IMR-90 (cell line): ENCODE results near the gene TNFAIP8. TPM values are rescaled to one million over a fixed set of nuclear protein-coding genes. Genes with fewer than 3 reads are reported as not detected.

Experiments used
- ATAC-seq: fragments of 200-7000 bp; cut with Tn5 transposase; 2 replicates; pipeline ENCODE4 v1.9.1; 2020; ENCODE audit warnings: low read depth, mild to moderate bottlenecking, moderate library complexity
- BruUV-seq: library from RNA; stranded (reverse); fragments of 400-500 nt; replicated peaks from 2 replicates; lab custom pipeline; 2021; lab: Mats Ljungman, UMichigan
- CTCF ChIA-PET: fragments of 300-600 bp; formaldehyde crosslinking; extraction: SDS; loops from one replicate; lab custom pipeline; 2021; ENCODE audit warnings: antibody characterized with exemption; lab: Yijun Ruan, JAX
- POLR2A ChIA-PET: fragments of 300-600 bp; sonication (Branson Sonifier 250); formaldehyde crosslinking; loops from one replicate; lab custom pipeline; 2022; ENCODE audit warnings: antibody characterized with exemption; ENCODE audit not compliant: unreplicated experiment; lab: Charles Lee
- DNase-seq: peaks from one replicate; pipeline ENCODE4 v3.0.0; 2013
- H2AFZ ChIP-seq: replicated peaks from 2 replicates; pipeline ENCODE3; 2013; ENCODE audit warnings: low read length, mild to moderate bottlenecking; ENCODE audit not compliant: poor library complexity
- H2AK5ac ChIP-seq: 2 replicates; pipeline ENCODE4 v1.6.1; 2013; ENCODE audit warnings: low read depth, low read length, inconsistent platforms
- H2AK9ac ChIP-seq: replicated peaks from 2 replicates; pipeline ENCODE3; 2013; ENCODE audit warnings: mild to moderate bottlenecking, low read depth, low read length, moderate library complexity; ENCODE audit not compliant: poor library complexity
- H2BK120ac ChIP-seq: 2 replicates; pipeline ENCODE4 v1.6.1; 2013; ENCODE audit warnings: low read depth, low read length, inconsistent platforms
- H2BK15ac ChIP-seq: 3 replicates; pipeline ENCODE4 v1.6.1; 2013; ENCODE audit warnings: low read depth, low read length, inconsistent platforms
- H2BK20ac ChIP-seq: 2 replicates; pipeline ENCODE4 v1.6.1; 2013; ENCODE audit warnings: low read depth, mild to moderate bottlenecking, inconsistent platforms, low read length, moderate library complexity
- H2BK5ac ChIP-seq: 2 replicates; pipeline ENCODE4 v1.6.1; 2013; ENCODE audit warnings: mild to moderate bottlenecking, low read depth, low read length, inconsistent platforms; ENCODE audit not compliant: poor library complexity, severe bottlenecking
- H3K14ac ChIP-seq: replicated peaks from 2 replicates; pipeline ENCODE4 v1.6.1; 2013; ENCODE audit warnings: low read depth, low read length, inconsistent platforms
- H3K18ac ChIP-seq: 2 replicates; pipeline ENCODE4 v1.6.1; 2013; ENCODE audit warnings: low read depth, low read length, control low read depth
- H3K23ac ChIP-seq: 2 replicates; pipeline ENCODE4 v1.6.1; 2013; ENCODE audit warnings: low read depth, low read length, inconsistent platforms
- H3K27ac ChIP-seq: 2 replicates; pipeline ENCODE4 v1.5.1; 2013; ENCODE audit warnings: mild to moderate bottlenecking, control low read depth, low read length; ENCODE audit not compliant: insufficient read depth
- H3K27me3 ChIP-seq: 2 replicates; pipeline ENCODE4 v1.6.1; 2013; ENCODE audit warnings: low read length; ENCODE audit not compliant: control insufficient read depth, insufficient read depth
- H3K36me3 ChIP-seq: 2 replicates; pipeline ENCODE4 v1.6.1; 2013; ENCODE audit warnings: low read length, mixed read lengths; ENCODE audit not compliant: control insufficient read depth, insufficient read depth
- H3K4ac ChIP-seq: 2 replicates; pipeline ENCODE4 v1.6.1; 2013; ENCODE audit warnings: low read depth, low read length, inconsistent platforms
- H3K4me1 ChIP-seq: 2 replicates; pipeline ENCODE4 v1.6.1; 2013; ENCODE audit warnings: low read length, mixed read lengths; ENCODE audit not compliant: control insufficient read depth, insufficient read depth
- H3K4me2 ChIP-seq: 2 replicates; pipeline ENCODE4 v1.6.1; 2013; ENCODE audit warnings: low read depth, mild to moderate bottlenecking, control low read depth, low read length, moderate library complexity
- H3K4me3 ChIP-seq: 2 replicates; pipeline ENCODE4 v1.5.1; 2013; ENCODE audit warnings: low read depth, mild to moderate bottlenecking, control low read depth, low read length, moderate library complexity; ENCODE audit not compliant: insufficient read depth
- H3K56ac ChIP-seq: 2 replicates; pipeline ENCODE4 v1.6.1; 2013; ENCODE audit warnings: low read length, inconsistent platforms; ENCODE audit not compliant: insufficient read depth; ENCODE audit errors: extremely low read depth
- H3K79me1 ChIP-seq, 2 experiments: 2 replicates each; pipeline ENCODE4 v1.6.1; 2013; ENCODE audit warnings: low read length in 2 of 2, inconsistent platforms in 1 of 2, low read depth in 1 of 2
- H3K9ac ChIP-seq: 2 replicates; pipeline ENCODE4 v1.6.1; 2013; ENCODE audit warnings: low read depth, low read length, control low read depth
- H3K9me1 ChIP-seq: 2 replicates; pipeline ENCODE4 v1.6.1; 2013; ENCODE audit warnings: low read length, inconsistent platforms; ENCODE audit not compliant: insufficient read depth
- H3K9me3 ChIP-seq: 2 replicates; pipeline ENCODE4 v1.6.1; 2013; ENCODE audit warnings: low read length; ENCODE audit not compliant: control insufficient read depth, insufficient read depth
- H4K20me1 ChIP-seq: 2 replicates; pipeline ENCODE4 v1.6.1; 2013; ENCODE audit warnings: low read length, inconsistent platforms; ENCODE audit not compliant: insufficient read depth
- H4K5ac ChIP-seq: 2 replicates; pipeline ENCODE4 v1.6.1; 2013; ENCODE audit warnings: mild to moderate bottlenecking, low read depth, low read length, control low read depth
- H4K8ac ChIP-seq, 2 experiments: 2 replicates each; pipeline ENCODE4 v1.6.1; 2013; ENCODE audit warnings: low read depth in 2 of 2, low read length in 2 of 2, control low read depth in 1 of 2, inconsistent platforms in 1 of 2
- H4K91ac ChIP-seq: 2 replicates; pipeline ENCODE4 v1.6.1; 2013; ENCODE audit warnings: low read depth, low read length, inconsistent platforms; ENCODE audit not compliant: insufficient read depth
- RCOR1 ChIP-seq: IDR thresholded peaks from 2 replicates; pipeline ENCODE4 v1.6.1; 2012; ENCODE audit warnings: mild to moderate bottlenecking, low read length, improper control_type of control experiment; ENCODE audit not compliant: insufficient replicate concordance
- SMC3 ChIP-seq: fragments of 150-350 bp; IDR thresholded peaks from 2 replicates; pipeline ENCODE4 v1.6.1; 2016; ENCODE audit warnings: low read depth, mild to moderate bottlenecking, antibody characterized with exemption, low read length, moderate library complexity
- WGBS, 2 experiments: methylation state at CpG; one replicate each; pipeline versions ENCODE4 v1.1.5 to v1.1.7; 2013; ENCODE audit warnings: missing lambda C conversion rate in 2 of 2; ENCODE audit not compliant: insufficient read length in 1 of 2; ENCODE audit errors: extremely low coverage in 2 of 2; 5-methylcytosine and 5-hydroxymethylcytosine counted together
- dilution Hi-C: fragments of 300-500 bp; cut with HindIII; formaldehyde crosslinking; loops from one replicate; pipeline ENCODE4 v1.14.3; 2018; ENCODE audit warnings: low sequenced_read_pairs; ENCODE audit not compliant: unreplicated experiment
- in situ Hi-C: fragments of 300-500 bp; cut with MboI; formaldehyde crosslinking; loops from 3 replicates; pipeline ENCODE4 v1.14.3; 2019; ENCODE audit warnings: low sequenced_read_pairs, inconsistent platforms, mixed read lengths
- intact Hi-C: fragments of 100-400 bp; cut with micrococcal nuclease; formaldehyde crosslinking; loops from 2 replicates; pipeline ENCODE4 v1.10.0; 2022
- polyA plus RNA-seq, 3 experiments: library from polyadenylated mRNA; depleted of rRNA; stranded (reverse); fragments of >200 nt; gene quantifications; 2 replicates each; pipeline ENCODE4 v1.2.3, GENCODE V29; 2012; ENCODE audit warnings: low replicate concordance in 1 of 3
- total RNA-seq: library from RNA; depleted of rRNA; stranded (reverse); fragments of >200 nt; gene quantifications from 2 replicates; pipeline ENCODE4 v1.2.3, GENCODE V29; 2012

TNFAIP8 gene
- total and polyA plus RNA-seq, 2 of the 4 experiments (the other 2 are of a cell fraction) = 20.3 to 29.9 TPM

DNA sequence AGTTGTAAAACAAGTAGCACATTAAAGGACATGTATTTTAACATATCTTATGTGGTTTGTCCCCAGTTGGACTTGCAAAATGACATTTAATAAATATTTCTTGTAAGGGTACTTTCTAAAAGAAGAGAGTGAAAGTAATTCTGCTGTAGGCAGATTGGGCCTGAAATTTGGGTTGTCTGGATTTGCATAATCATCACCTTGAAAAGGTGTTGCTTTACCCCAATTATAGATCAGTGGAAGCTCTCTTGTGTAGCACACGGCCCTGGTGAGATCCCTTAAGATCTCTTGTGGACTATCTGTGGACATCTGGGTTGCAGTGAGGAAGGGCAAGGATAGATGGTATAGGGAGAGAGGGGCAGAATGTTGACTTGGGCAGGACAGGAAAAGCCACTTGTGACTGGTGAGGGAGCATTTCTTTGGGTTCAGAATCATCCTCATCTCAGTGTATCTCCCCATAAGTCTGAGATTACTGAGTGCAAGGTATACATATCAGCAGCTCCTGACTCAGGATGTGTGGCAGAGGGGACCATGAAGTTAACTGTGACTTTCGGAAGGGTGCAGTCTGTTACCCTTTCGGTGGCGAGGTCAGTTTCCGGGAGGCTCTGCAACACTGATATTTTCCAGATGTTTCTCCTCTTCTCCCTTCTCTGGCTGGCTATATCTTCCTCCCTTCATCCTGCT is 2.0 kb upstream of the TNFAIP8 start:
- Histone ChIP-seq H3K56ac (no peak overlapping the region), H3K9me1 (no peaks in the 10 kb centered on the region), H4K20me1 (no peaks in the 10 kb centered on the region), H3K4me2 (no peak overlapping the region), H2AK5ac (no peak overlapping the region), H4K8ac (no peak overlapping the region), H3K36me3 (no peaks in the 10 kb centered on the region), H4K91ac (no peak overlapping the region), H4K5ac (no peak overlapping the region), H3K4me3 (no peak overlapping the region), H3K4me1 (peaks cover 9% of the 10 kb centered on the region), H2BK20ac (no peak overlapping the region), H3K4ac (no peak overlapping the region), H2BK5ac (no peak overlapping the region), H3K9me3 (no peaks in the 10 kb centered on the region), H2AK9ac (no peak overlapping the region), H3K9ac (no peak overlapping the region), H3K18ac (no peak overlapping the region), H2BK15ac (no peak overlapping the region), H3K27ac (no peak overlapping the region), H3K23ac (no peak overlapping the region), H3K79me1 (peaks cover 12 to 23% of the 10 kb centered on the region in 2 experiments), H2AFZ (no peak overlapping the region), H2BK120ac (no peak overlapping the region), H3K27me3 (no peaks in the 10 kb centered on the region), H3K14ac (no peak overlapping the region; the same call in 1 of the 2 replicates)
- no TSS peak for BruUV-seq
- ChIA-PET CTCF (no interaction called here), POLR2A (no interaction called here)
- no peak for DNase-seq
- in situ Hi-C loops (no loop called here), intact Hi-C loops (no loop called here), dilution Hi-C loops (no loop called here)
- WGBS, 2 experiments = no CpG with 5 or more reads among the region's 5 CpGs
- TF ChIP-seq SMC3 = no peak
- TF ChIP-seq RCOR1 = no peak
- no peak for ATAC-seq
